HFF-Myc (cell line): ENCODE measurements around the gene ACBD6.

Experiments
- DNase-seq: peaks from one replicate; pipeline ENCODE4 v3.0.0-alpha.2; 2011; ENCODE audit warnings: low read depth; ENCODE audit errors: extremely low read depth
- H3K4me3 ChIP-seq: replicated peaks from 2 replicates; pipeline ENCODE4 v1.5.1; 2011; ENCODE audit warnings: low read depth, mild to moderate bottlenecking, control low read depth, low read length
- CTCF ChIP-seq: IDR thresholded peaks from 2 replicates; pipeline ENCODE4 v1.5.1; 2012; ENCODE audit warnings: mild to moderate bottlenecking, low read depth, low read length, control low read depth; ENCODE audit errors: missing control alignments

ACBD6 gene

DNA sequence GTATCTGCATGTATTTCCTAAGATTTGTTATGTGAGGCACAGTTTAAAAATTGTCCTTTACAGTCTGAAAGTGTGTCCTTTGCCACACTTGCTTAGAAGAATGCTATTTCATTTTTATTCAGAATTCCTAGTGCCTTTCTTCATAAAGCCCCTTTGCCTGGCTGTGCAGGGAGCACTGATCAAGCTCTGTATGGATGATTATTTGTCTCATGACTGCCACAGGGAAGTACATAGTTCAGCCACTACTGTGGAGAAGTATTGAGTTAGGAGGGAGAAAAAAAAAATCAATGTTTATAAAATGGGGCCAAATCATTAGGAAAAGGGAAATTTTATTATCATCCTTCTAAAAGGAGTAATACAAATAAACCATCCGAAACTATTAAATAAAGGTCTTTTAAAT is 220.9 kb downstream of the ACBD6 start:
- no peak overlapping the region for H3K4me3 ChIP-seq
- no peak for DNase-seq
- no peak for TF ChIP-seq CTCF

DNA sequence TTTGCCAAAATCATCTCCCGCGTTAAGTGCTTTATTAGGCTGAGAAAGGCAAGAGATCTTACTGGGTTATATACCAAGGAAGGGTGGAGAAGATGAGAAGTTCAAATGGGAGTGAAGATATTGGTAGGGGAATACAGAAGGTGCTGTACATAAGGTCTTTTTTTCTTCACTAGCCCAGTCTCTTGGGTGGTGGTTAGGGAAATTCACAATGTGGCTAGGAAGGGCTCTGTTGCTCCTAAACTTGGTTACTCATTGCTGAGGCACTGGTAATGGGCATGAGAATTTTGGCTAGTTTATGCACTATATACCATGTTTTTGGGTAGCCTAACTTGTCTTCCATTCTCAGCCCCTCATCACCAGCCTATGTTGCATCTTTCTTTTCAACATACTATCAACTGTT is 221.8 kb downstream of the ACBD6 start:
- no peak for TF ChIP-seq CTCF
- DNase-seq, result no peak
- no peak overlapping the region for H3K4me3 ChIP-seq

DNA sequence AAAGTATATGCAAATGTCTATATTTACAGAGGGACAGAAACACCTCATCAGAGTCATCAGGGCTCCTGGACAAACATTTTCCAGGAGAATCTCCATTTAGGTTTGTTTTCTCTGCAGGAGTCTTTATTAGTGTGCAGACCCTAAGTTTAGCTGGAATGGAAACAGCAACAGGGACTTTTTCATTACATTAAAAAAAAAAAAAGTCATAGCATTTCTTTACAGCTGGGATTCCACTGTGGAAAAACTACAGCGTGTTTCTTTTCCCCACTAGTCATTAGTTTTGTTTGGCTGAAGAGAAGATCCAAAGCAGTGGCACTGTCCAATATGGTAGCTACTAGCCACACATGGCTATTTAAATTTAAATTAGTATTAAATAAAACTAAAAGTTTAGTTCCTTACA is 222.7 kb downstream of the ACBD6 start:
- no peak for TF ChIP-seq CTCF
- H3K4me3 ChIP-seq, result no peak overlapping the region
- DNase-seq, result no peak

- no peak for DNase-seq
- no peak overlapping the region for H3K4me3 ChIP-seq
- no peak for TF ChIP-seq CTCF
These were observed 223.6 kb downstream of the ACBD6 start for GRCh38 chr1:180278596-180279395.

DNA sequence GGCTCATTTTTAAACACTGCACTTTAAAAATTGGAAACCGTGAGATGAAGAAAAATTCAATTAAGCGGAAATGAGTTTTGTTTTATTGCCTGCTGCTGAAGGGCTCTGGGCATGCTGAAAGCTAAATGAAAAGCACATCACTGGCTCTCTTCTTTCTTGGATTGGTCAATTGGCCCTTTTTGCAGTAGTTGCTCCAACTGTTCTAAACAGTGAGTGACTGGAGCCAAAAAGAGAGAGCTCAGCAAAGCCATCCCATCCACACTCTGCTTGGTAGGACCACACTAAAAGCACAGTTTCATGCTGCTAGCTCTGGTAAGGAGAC is 224.2 kb downstream of the ACBD6 start:
- TF ChIP-seq CTCF, result no peak
- no peak overlapping the region for H3K4me3 ChIP-seq
- DNase-seq, result no peak

DNA sequence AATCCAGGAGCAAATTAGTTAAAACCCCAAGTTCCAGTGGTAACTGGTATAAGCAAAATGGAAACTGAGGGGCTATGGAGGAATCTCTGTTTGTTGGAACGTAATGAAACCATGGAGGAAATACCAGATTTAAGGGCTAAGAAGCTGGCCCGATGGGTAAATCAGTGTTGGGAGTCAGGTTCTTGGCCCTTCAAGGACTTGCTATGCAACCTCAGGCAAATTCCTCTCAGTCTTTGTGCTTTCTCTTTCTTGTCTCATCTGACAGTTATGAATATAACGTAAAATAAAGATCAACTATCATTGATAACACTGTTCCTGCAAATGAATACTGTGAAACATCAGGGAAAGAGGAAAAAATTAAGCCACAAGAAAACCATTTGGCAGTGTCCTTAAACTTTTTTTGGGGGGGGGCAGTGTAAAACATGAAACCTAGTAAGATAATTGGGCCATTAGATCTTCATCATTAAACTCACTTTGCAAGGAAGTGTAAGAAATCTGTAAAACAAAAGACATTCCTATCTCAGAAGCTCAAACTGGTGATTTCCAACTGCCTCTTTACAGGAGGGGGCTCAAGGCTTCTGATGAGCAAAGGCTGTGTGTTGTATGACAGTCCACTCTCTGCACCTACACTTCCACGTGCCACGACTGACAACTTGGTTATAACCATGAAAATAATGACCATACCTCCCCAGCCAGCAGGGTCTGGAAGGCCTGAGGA is 224.7 kb downstream of the ACBD6 start:
- DNase-seq, result no peak
- no peak for TF ChIP-seq CTCF
- no peak overlapping the region for H3K4me3 ChIP-seq
